ENCODE results near the gene ASB6.

The ASB6 gene

DNA sequence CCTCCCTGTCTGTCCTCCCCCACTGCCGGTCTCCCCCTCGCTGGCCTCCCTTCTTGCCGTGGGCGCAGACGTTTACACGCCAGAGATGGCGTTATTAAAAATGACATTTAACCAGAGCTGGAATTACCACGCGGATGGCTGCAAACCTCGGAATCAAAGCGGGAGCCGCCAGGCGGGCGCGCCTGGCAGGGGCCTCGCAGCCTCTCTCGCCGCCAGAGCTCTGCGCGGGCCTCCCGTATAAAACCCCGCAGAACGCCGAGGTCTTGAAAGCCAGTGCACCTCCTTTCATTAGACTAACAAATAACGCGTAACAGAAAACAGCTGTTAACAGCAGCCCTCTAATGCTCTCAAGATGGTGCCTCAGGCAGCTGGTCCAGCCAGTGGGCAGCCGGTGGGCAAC, 33.7 kb upstream of the ASB6 start:
- 88% methylated on average over 16 of the region's 27 CpGs for WGBS (ENCODE audit: insufficient coverage)
- no peak overlapping the region for H3K27ac ChIP-seq (ENCODE audit: insufficient read depth in 1 of 2, low read depth in 1 of 2, low read length in 2 of 2, poor library complexity in 1 of 2, severe bottlenecking in 2 of 2)

GRCh38 chr9:129674229-129674628, 32.3 kb upstream of the ASB6 start:
- POLR2A ChIA-PET = no interaction called here
- Histone ChIP-seq H3K36me3 (ENCODE audit: control insufficient read depth in 4 of 4, insufficient read depth in 4 of 4, low read length in 3 of 4) (no peaks in the 10 kb centered on the region), H3K4me1 (ENCODE audit: control extremely low read depth in 1 of 4, control insufficient read depth in 4 of 4, insufficient read depth in 4 of 4, low read length in 3 of 4) (peaks cover 0 to 4% (median 0%) of the 10 kb centered on the region in 4 experiments), H3K4me3 (ENCODE audit: control insufficient read depth in 1 of 7, extremely low read depth in 1 of 7, insufficient read depth in 4 of 7, low read depth in 2 of 7, low read length in 6 of 7) (no peak overlapping the region), H3K27ac (ENCODE audit: insufficient read depth in 1 of 2, low read depth in 1 of 2, low read length in 2 of 2, poor library complexity in 1 of 2, severe bottlenecking in 2 of 2) (no peak overlapping the region), H3K9me3 (ENCODE audit: control extremely low read depth in 1 of 5, control insufficient read depth in 4 of 5, insufficient read depth in 2 of 5, low read depth in 1 of 5, low read length in 4 of 5) (no peaks in the 10 kb centered on the region), H3K27me3 (replicated peaks in 2 of 5; ENCODE audit: control insufficient read depth in 4 of 5, insufficient read depth in 5 of 5, low read length in 4 of 5) (peaks cover 0 to 33% (median 18%) of the 10 kb centered on the region in 5 experiments)
- no peak for DNase-seq
- CTCF ChIA-PET = interaction anchor here (1.1 to 1.4 kb wide), 2 partner anchors 17 to 64 kb away, joined by 3 read pairs; no protein-coding TSS in a partner anchor
- WGBS (ENCODE audit: insufficient coverage) = 98% methylated on average over 6 of the region's 7 CpGs

More for the DNA sequence above, 33.7 kb upstream of the ASB6 start:
- DNase-seq = no peak
- H3K4me1 ChIP-seq (ENCODE audit: control extremely low read depth in 1 of 4, control insufficient read depth in 4 of 4, insufficient read depth in 4 of 4, low read length in 3 of 4) = peaks cover 0 to 4% (median 0%) of the 10 kb centered on the region in 4 experiments
- POLR2A ChIA-PET = no interaction called here
- peaks cover 0 to 31% (median 14%) of the 10 kb centered on the region in 5 experiments for H3K27me3 ChIP-seq (replicated peaks in 2 of 5; ENCODE audit: control insufficient read depth in 4 of 5, insufficient read depth in 5 of 5, low read length in 4 of 5)
- H3K4me3 ChIP-seq (ENCODE audit: control insufficient read depth in 1 of 7, extremely low read depth in 1 of 7, insufficient read depth in 4 of 7, low read depth in 2 of 7, low read length in 6 of 7) = no peak overlapping the region
- H3K36me3 ChIP-seq (ENCODE audit: control insufficient read depth in 4 of 4, insufficient read depth in 4 of 4, low read length in 3 of 4) = no peaks in the 10 kb centered on the region
- no peaks in the 10 kb centered on the region for H3K9me3 ChIP-seq (ENCODE audit: control extremely low read depth in 1 of 5, control insufficient read depth in 4 of 5, insufficient read depth in 2 of 5, low read depth in 1 of 5, low read length in 4 of 5)
- CTCF ChIA-PET = no interaction called here

GRCh38 chr9:129673602-129674001, 31.7 kb upstream of the ASB6 start:
- Histone ChIP-seq H3K27me3 (replicated peaks in 2 of 5; ENCODE audit: control insufficient read depth in 4 of 5, insufficient read depth in 5 of 5, low read length in 4 of 5) (peaks cover 0 to 40% (median 24%) of the 10 kb centered on the region in 5 experiments), H3K9me3 (ENCODE audit: control extremely low read depth in 1 of 5, control insufficient read depth in 4 of 5, insufficient read depth in 2 of 5, low read depth in 1 of 5, low read length in 4 of 5) (no peaks in the 10 kb centered on the region), H3K36me3 (ENCODE audit: control insufficient read depth in 4 of 4, insufficient read depth in 4 of 4, low read length in 3 of 4) (no peaks in the 10 kb centered on the region), H3K4me1 (ENCODE audit: control extremely low read depth in 1 of 4, control insufficient read depth in 4 of 4, insufficient read depth in 4 of 4, low read length in 3 of 4) (peaks cover 0 to 4% (median 0%) of the 10 kb centered on the region in 4 experiments), H3K4me3 (ENCODE audit: control insufficient read depth in 1 of 7, extremely low read depth in 1 of 7, insufficient read depth in 4 of 7, low read depth in 2 of 7, low read length in 6 of 7) (no peak overlapping the region), H3K27ac (ENCODE audit: insufficient read depth in 1 of 2, low read depth in 1 of 2, low read length in 2 of 2, poor library complexity in 1 of 2, severe bottlenecking in 2 of 2) (no peak overlapping the region)
- WGBS (ENCODE audit: insufficient coverage) = 81% methylated on average over 9 of the region's 12 CpGs
- ChIA-PET CTCF (interaction anchor here (1.1 to 1.4 kb wide), 2 partner anchors 16 to 65 kb away, joined by 3 read pairs; no protein-coding TSS in a partner anchor), POLR2A (no interaction called here)
- DNase-seq = no peak

DNA sequence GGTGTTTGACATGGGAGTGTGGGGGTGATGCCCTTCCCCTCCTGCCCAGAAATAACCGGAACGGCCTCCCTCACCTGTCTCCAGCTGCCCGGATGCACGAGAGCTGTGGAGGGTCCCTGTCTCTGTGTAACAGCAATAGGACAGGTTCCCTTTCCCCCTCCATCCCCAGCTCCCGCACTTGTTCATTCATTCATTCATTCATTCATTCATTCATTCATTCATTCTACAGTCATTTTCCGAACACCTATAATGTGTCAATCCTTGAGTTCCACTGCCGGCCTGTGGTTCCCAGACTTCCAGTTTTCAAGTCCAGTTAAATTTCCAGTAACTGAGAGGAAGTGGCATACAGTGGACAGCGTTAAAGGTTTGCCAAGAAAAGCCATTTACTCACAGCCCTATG, 30.8 kb upstream of the ASB6 start:
- ChIA-PET CTCF (no interaction called here), POLR2A (no interaction called here)
- DNase-seq = no peak
- H3K4me1 ChIP-seq (ENCODE audit: control extremely low read depth in 1 of 4, control insufficient read depth in 4 of 4, insufficient read depth in 4 of 4, low read length in 3 of 4) = peaks cover 0 to 4% (median 0%) of the 10 kb centered on the region in 4 experiments
- 94% methylated on average over 8 of the region's 8 CpGs for WGBS (ENCODE audit: insufficient coverage)
- no peaks in the 10 kb centered on the region for H3K9me3 ChIP-seq (ENCODE audit: control extremely low read depth in 1 of 5, control insufficient read depth in 4 of 5, insufficient read depth in 2 of 5, low read depth in 1 of 5, low read length in 4 of 5)
- peaks cover 0 to 43% (median 23%) of the 10 kb centered on the region in 5 experiments for H3K27me3 ChIP-seq (replicated peaks in 2 of 5; ENCODE audit: control insufficient read depth in 4 of 5, insufficient read depth in 5 of 5, low read length in 4 of 5)
- no peak overlapping the region for H3K4me3 ChIP-seq (ENCODE audit: control insufficient read depth in 1 of 7, extremely low read depth in 1 of 7, insufficient read depth in 4 of 7, low read depth in 2 of 7, low read length in 6 of 7)
- H3K36me3 ChIP-seq (ENCODE audit: control insufficient read depth in 4 of 4, insufficient read depth in 4 of 4, low read length in 3 of 4) = no peaks in the 10 kb centered on the region
- no peak overlapping the region for H3K27ac ChIP-seq (ENCODE audit: insufficient read depth in 1 of 2, low read depth in 1 of 2, low read length in 2 of 2, poor library complexity in 1 of 2, severe bottlenecking in 2 of 2)

DNA sequence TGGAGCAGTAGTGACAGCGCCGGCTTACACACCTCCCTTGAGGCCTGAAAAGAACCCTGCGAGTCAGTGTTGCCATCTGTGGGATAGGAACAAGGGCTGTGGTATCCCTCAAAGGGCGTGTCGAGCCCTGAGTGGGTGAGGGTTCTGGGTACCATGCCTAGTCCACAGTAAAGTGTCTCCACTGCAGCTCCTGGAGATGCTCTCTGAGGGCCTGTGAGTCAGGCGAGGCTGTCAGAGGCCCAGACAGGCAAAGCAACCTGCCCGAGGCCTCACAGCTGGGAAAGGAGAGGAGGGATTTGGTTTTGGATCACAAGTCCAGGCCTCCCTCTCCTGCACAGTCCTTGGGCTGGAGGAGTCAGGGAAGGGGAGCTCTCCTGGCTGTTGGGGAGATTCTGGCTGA, 29.6 kb upstream of the ASB6 start:
- peaks cover 0 to 47% (median 20%) of the 10 kb centered on the region in 5 experiments for H3K27me3 ChIP-seq (replicated peaks in 2 of 5; ENCODE audit: control insufficient read depth in 4 of 5, insufficient read depth in 5 of 5, low read length in 4 of 5)
- WGBS (ENCODE audit: insufficient coverage) = 93% methylated on average over 5 of the region's 7 CpGs
- no peak for DNase-seq
- ChIA-PET CTCF (interaction anchor here (1.2 to 1.3 kb wide), 2 partner anchors 15 to 21 kb away, joined by 3 to 4 read pairs; no protein-coding TSS in a partner anchor), POLR2A (no interaction called here)
- H3K4me1 ChIP-seq (ENCODE audit: control extremely low read depth in 1 of 4, control insufficient read depth in 4 of 4, insufficient read depth in 4 of 4, low read length in 3 of 4) = peaks cover 0 to 5% (median 0%) of the 10 kb centered on the region in 4 experiments
- H3K27ac ChIP-seq (ENCODE audit: insufficient read depth in 1 of 2, low read depth in 1 of 2, low read length in 2 of 2, poor library complexity in 1 of 2, severe bottlenecking in 2 of 2) = no peak overlapping the region
- H3K9me3 ChIP-seq (ENCODE audit: control extremely low read depth in 1 of 5, control insufficient read depth in 4 of 5, insufficient read depth in 2 of 5, low read depth in 1 of 5, low read length in 4 of 5) = no peaks in the 10 kb centered on the region
- H3K4me3 ChIP-seq (ENCODE audit: control insufficient read depth in 1 of 7, extremely low read depth in 1 of 7, insufficient read depth in 4 of 7, low read depth in 2 of 7, low read length in 6 of 7) = no peak overlapping the region
- H3K36me3 ChIP-seq (ENCODE audit: control insufficient read depth in 4 of 4, insufficient read depth in 4 of 4, low read length in 3 of 4) = no peaks in the 10 kb centered on the region

DNA sequence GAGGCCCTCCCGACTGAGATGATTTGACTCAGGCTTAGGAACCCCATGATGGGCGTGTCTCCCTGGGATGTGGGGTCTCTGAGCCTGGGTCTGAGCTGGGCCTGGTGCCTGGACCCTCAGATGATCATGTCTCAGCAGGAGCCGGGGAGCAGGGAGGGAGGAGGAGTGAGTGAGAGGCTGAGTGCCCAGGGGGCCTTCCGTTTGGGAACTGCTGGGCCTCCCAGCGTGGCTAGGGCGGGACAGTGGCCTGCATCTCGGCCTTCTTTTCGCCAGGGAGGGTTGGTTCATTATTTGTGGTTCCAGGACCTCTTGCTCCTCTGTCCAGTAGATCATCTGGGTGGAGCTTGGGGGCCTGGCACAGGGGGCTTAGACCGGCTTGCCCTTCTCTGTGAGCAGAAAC, 29.1 kb upstream of the ASB6 start:
- DNase-seq = no peak
- peaks cover 0 to 8% (median 0%) of the 10 kb centered on the region in 4 experiments for H3K4me1 ChIP-seq (ENCODE audit: control extremely low read depth in 1 of 4, control insufficient read depth in 4 of 4, insufficient read depth in 4 of 4, low read length in 3 of 4)
- CTCF ChIA-PET = interaction anchor here (1.2 to 1.3 kb wide), 2 partner anchors 15 to 20 kb away, joined by 3 to 4 read pairs; no protein-coding TSS in a partner anchor
- H3K9me3 ChIP-seq (ENCODE audit: control extremely low read depth in 1 of 5, control insufficient read depth in 4 of 5, insufficient read depth in 2 of 5, low read depth in 1 of 5, low read length in 4 of 5) = no peaks in the 10 kb centered on the region
- WGBS (ENCODE audit: insufficient coverage) = 90% methylated on average over 9 of the region's 9 CpGs
- POLR2A ChIA-PET = no interaction called here
- no peak overlapping the region for H3K27ac ChIP-seq (ENCODE audit: insufficient read depth in 1 of 2, low read depth in 1 of 2, low read length in 2 of 2, poor library complexity in 1 of 2, severe bottlenecking in 2 of 2)
- H3K36me3 ChIP-seq (ENCODE audit: control insufficient read depth in 4 of 4, insufficient read depth in 4 of 4, low read length in 3 of 4) = no peaks in the 10 kb centered on the region
- H3K27me3 ChIP-seq (replicated peaks in 2 of 5; ENCODE audit: control insufficient read depth in 4 of 5, insufficient read depth in 5 of 5, low read length in 4 of 5) = peaks cover 0 to 47% (median 17%) of the 10 kb centered on the region in 5 experiments
- H3K4me3 ChIP-seq (ENCODE audit: control insufficient read depth in 1 of 7, extremely low read depth in 1 of 7, insufficient read depth in 4 of 7, low read depth in 2 of 7, low read length in 6 of 7) = no peak overlapping the region

- Histone ChIP-seq H3K4me3 (ENCODE audit: control insufficient read depth in 1 of 7, extremely low read depth in 1 of 7, insufficient read depth in 4 of 7, low read depth in 2 of 7, low read length in 6 of 7) (no peak overlapping the region), H3K27me3 (replicated peaks in 2 of 5; ENCODE audit: control insufficient read depth in 4 of 5, insufficient read depth in 5 of 5, low read length in 4 of 5) (peaks cover 0 to 50% (median 17%) of the 10 kb centered on the region in 5 experiments), H3K36me3 (ENCODE audit: control insufficient read depth in 4 of 4, insufficient read depth in 4 of 4, low read length in 3 of 4) (no peaks in the 10 kb centered on the region), H3K4me1 (ENCODE audit: control extremely low read depth in 1 of 4, control insufficient read depth in 4 of 4, insufficient read depth in 4 of 4, low read length in 3 of 4) (peaks cover 0 to 12% (median 6%) of the 10 kb centered on the region in 4 experiments), H3K27ac (ENCODE audit: insufficient read depth in 1 of 2, low read depth in 1 of 2, low read length in 2 of 2, poor library complexity in 1 of 2, severe bottlenecking in 2 of 2) (no peak overlapping the region), H3K9me3 (ENCODE audit: control extremely low read depth in 1 of 5, control insufficient read depth in 4 of 5, insufficient read depth in 2 of 5, low read depth in 1 of 5, low read length in 4 of 5) (no peaks in the 10 kb centered on the region)
- 95% methylated on average over 13 of the region's 13 CpGs for WGBS (ENCODE audit: insufficient coverage)
- ChIA-PET CTCF (no interaction called here), POLR2A (no interaction called here)
- no peak for DNase-seq
These were observed 28.0 kb upstream of the ASB6 start for GRCh38 chr9:129669946-129670345.

Data from common myeloid progenitor, CD34-positive (primary cell).